Liver (tissue), 3 donors: ENCODE measurements around the gene TERT.

ENCODE experiments used
- FOXA1 ChIP-seq: IDR thresholded peaks from 2 replicates; pipeline ENCODE4 v1.6.1; 2016; ENCODE audit warnings: antibody characterized with exemption
- GABPA ChIP-seq, 2 donors: IDR thresholded peaks in 1 of 2; conservative IDR thresholded peaks in 1 of 2; 2 replicates each; pipeline ENCODE4 v1.6.1; 2016; ENCODE audit warnings: antibody characterized with exemption in 2 of 2, mild to moderate bottlenecking in 1 of 2, moderate library complexity in 1 of 2
- HNF4A ChIP-seq, 2 donors: conservative IDR thresholded peaks; 2 replicates each; pipeline ENCODE4 v1.6.1; 2016; ENCODE audit warnings: antibody characterized with exemption in 2 of 2, mild to moderate bottlenecking in 2 of 2
- HNF4G ChIP-seq: IDR thresholded peaks from 2 replicates; pipeline ENCODE4 v1.6.1; 2016; ENCODE audit warnings: antibody characterized with exemption
- JUND ChIP-seq, 2 donors: IDR thresholded peaks; 2 replicates each; pipeline ENCODE4 v1.6.1; 2016; ENCODE audit warnings: antibody characterized with exemption in 2 of 2
- MAX ChIP-seq: IDR thresholded peaks from 2 replicates; pipeline ENCODE4 v1.6.1; 2016; ENCODE audit warnings: antibody characterized with exemption
- REST ChIP-seq: IDR thresholded peaks from 2 replicates; pipeline ENCODE4 v1.6.1; 2016; ENCODE audit warnings: antibody characterized with exemption, mild to moderate bottlenecking
- RXRA ChIP-seq, 2 donors: IDR thresholded peaks; 2 replicates each; pipeline ENCODE4 v1.6.1; 2017 to 2018; ENCODE audit warnings: antibody characterized with exemption in 2 of 2, mild to moderate bottlenecking in 1 of 2
- SP1 ChIP-seq: IDR thresholded peaks from 2 replicates; pipeline ENCODE4 v1.6.1; 2018; ENCODE audit warnings: antibody characterized with exemption, mild to moderate bottlenecking
- YY1 ChIP-seq: IDR thresholded peaks from 2 replicates; pipeline ENCODE4 v1.6.1; 2016; ENCODE audit warnings: antibody characterized with exemption, mild to moderate bottlenecking
- ZBTB33 ChIP-seq: IDR thresholded peaks from 2 replicates; pipeline ENCODE4 v1.6.1; 2016; ENCODE audit warnings: antibody characterized with exemption
- TF ChIP-seq, protein P1 (sequence below): fragments of 150-350 bp; IDR thresholded peaks from 2 replicates; pipeline ENCODE4 v1.5.1; 2017; ENCODE audit warnings: improper control_type of control experiment, low read depth, low read length; ENCODE audit not compliant: missing input control
- TF ChIP-seq, protein P2 (sequence below): IDR thresholded peaks from 2 replicates; pipeline ENCODE4 v1.6.1; 2016; ENCODE audit warnings: antibody characterized with exemption
- donor health status: healthy.
- donor health status: healthy.

- TF ChIP-seq, protein P1, sequence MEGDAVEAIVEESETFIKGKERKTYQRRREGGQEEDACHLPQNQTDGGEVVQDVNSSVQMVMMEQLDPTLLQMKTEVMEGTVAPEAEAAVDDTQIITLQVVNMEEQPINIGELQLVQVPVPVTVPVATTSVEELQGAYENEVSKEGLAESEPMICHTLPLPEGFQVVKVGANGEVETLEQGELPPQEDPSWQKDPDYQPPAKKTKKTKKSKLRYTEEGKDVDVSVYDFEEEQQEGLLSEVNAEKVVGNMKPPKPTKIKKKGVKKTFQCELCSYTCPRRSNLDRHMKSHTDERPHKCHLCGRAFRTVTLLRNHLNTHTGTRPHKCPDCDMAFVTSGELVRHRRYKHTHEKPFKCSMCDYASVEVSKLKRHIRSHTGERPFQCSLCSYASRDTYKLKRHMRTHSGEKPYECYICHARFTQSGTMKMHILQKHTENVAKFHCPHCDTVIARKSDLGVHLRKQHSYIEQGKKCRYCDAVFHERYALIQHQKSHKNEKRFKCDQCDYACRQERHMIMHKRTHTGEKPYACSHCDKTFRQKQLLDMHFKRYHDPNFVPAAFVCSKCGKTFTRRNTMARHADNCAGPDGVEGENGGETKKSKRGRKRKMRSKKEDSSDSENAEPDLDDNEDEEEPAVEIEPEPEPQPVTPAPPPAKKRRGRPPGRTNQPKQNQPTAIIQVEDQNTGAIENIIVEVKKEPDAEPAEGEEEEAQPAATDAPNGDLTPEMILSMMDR: no peak
- TF ChIP-seq MAX (no peak), YY1 (no peak), RXRA (IDR thresholded peaks at IDR 0.05) (no peak), ZBTB33 (no peak), GABPA (IDR thresholded peaks at IDR 0.05 in 1 of 2, conservative IDR thresholded peaks at IDR 0.05 in 1 of 2) (no peak), HNF4A (conservative IDR thresholded peaks at IDR 0.05) (no peak), REST (no peak), FOXA1 (no peak), HNF4G (no peak), JUND (IDR thresholded peaks at IDR 0.05) (no peak), SP1 (no peak)
- TF ChIP-seq, protein P2, sequence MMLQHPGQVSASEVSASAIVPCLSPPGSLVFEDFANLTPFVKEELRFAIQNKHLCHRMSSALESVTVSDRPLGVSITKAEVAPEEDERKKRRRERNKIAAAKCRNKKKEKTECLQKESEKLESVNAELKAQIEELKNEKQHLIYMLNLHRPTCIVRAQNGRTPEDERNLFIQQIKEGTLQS: no peak
Observed at GRCh38 chr5:1222147-1222546, 72.7 kb downstream of the TERT start.
